Activated B cell treated with CpG ODN at 0.5 μM for 24 hours (primary cell): ENCODE measurements around the gene DYRK3. TPM values are rescaled to one million over a fixed set of nuclear protein-coding genes. Genes with fewer than 3 reads are reported as not detected.

Experiments used
- ATAC-seq: fragments of 200-7000 bp; cut with Tn5 transposase; one replicate; pipeline ENCODE4 v1.10.0; 2021; ENCODE audit warnings: low read depth, mild to moderate bottlenecking, moderate library complexity
- CTCF ChIA-PET: fragments of 350-600 bp; sonication (Branson Sonifier 250); formaldehyde crosslinking; loops from one replicate; lab custom pipeline; 2021; ENCODE audit warnings: antibody characterized with exemption; lab: Charles Lee
- POLR2A ChIA-PET: fragments of 350-600 bp; sonication (Branson Sonifier 250); formaldehyde crosslinking; loops from one replicate; lab custom pipeline; 2021; ENCODE audit warnings: antibody characterized with exemption; lab: Charles Lee
- DNase-seq: peaks from one replicate; pipeline ENCODE4 v3.0.0; 2022
- H3K27ac Mint-ChIP-seq: one replicate; pipeline ENCODE4 v1.8.0; 2020; ENCODE audit warnings: mixed read lengths
- H3K27me3 Mint-ChIP-seq: one replicate; pipeline ENCODE4 v1.8.0; 2021; ENCODE audit warnings: mixed read lengths
- H3K36me3 Mint-ChIP-seq: one replicate; pipeline ENCODE4 v1.8.0; 2021; ENCODE audit warnings: low read depth, mixed read lengths
- H3K4me1 Mint-ChIP-seq: one replicate; pipeline ENCODE4 v1.8.0; 2021; ENCODE audit warnings: mixed read lengths
- H3K4me3 Mint-ChIP-seq: one replicate; pipeline ENCODE4 v1.8.0; 2020; ENCODE audit warnings: mild to moderate bottlenecking, mixed read lengths
- H3K9me3 Mint-ChIP-seq: one replicate; pipeline ENCODE4 v1.8.0; 2020; ENCODE audit warnings: mixed read lengths
- CTCF ChIP-seq: fragments of 200-600 bp; IDR thresholded peaks from one replicate; pipeline ENCODE4 v1.8.0; 2022; ENCODE audit warnings: antibody characterized with exemption, mild to moderate bottlenecking
- intact Hi-C: fragments of 100-400 bp; cut with micrococcal nuclease; formaldehyde crosslinking; loops from one replicate; pipeline ENCODE4 v1.15.1; 2024
- total RNA-seq: library from RNA; stranded (reverse); gene quantifications from 2 replicates; pipeline ENCODE4 v1.2.3, GENCODE V29; 2022

DYRK3 gene
- total RNA-seq, 1 donor from 2014 or later: 0.33 TPM

- ATAC-seq (no peak), DNase-seq (no peak)
- H3K36me3 Mint-ChIP-seq: peaks cover 52% of the 10 kb centered on the region
- ChIA-PET POLR2A (no interaction called here), CTCF (interaction anchor here (1.1 to 1.5 kb wide), 2 partner anchors 9 to 59 kb away, joined by 3 read pairs; partner anchors contain the start of gene DYRK3)
- H3K27me3 Mint-ChIP-seq: no peaks in the 10 kb centered on the region
- no peak overlapping the region for H3K4me3 Mint-ChIP-seq
- H3K9me3 Mint-ChIP-seq: no peaks in the 10 kb centered on the region
- H3K27ac Mint-ChIP-seq: no peak overlapping the region
- no peak for TF ChIP-seq CTCF
- H3K4me1 Mint-ChIP-seq: peaks cover 83% of the 10 kb centered on the region
- intact Hi-C loops: no loop called here
These were observed 59.1 kb downstream of the DYRK3 start for GRCh38 chr1:206694171-206695124.

GRCh38 chr1:206695733-206696132 lies 60.4 kb downstream of the DYRK3 start:
- ChIA-PET CTCF (no interaction called here), POLR2A (no interaction called here)
- Mint-ChIP-seq H3K9me3 (no peaks in the 10 kb centered on the region), H3K36me3 (peaks cover 57% of the 10 kb centered on the region), H3K27me3 (no peaks in the 10 kb centered on the region), H3K4me1 (peaks cover 83% of the 10 kb centered on the region), H3K4me3 (no peak overlapping the region), H3K27ac (no peak overlapping the region)
- no peak for DNase-seq
- ATAC-seq: no peak
- no peak for TF ChIP-seq CTCF
- intact Hi-C loops: no loop called here

DNA sequence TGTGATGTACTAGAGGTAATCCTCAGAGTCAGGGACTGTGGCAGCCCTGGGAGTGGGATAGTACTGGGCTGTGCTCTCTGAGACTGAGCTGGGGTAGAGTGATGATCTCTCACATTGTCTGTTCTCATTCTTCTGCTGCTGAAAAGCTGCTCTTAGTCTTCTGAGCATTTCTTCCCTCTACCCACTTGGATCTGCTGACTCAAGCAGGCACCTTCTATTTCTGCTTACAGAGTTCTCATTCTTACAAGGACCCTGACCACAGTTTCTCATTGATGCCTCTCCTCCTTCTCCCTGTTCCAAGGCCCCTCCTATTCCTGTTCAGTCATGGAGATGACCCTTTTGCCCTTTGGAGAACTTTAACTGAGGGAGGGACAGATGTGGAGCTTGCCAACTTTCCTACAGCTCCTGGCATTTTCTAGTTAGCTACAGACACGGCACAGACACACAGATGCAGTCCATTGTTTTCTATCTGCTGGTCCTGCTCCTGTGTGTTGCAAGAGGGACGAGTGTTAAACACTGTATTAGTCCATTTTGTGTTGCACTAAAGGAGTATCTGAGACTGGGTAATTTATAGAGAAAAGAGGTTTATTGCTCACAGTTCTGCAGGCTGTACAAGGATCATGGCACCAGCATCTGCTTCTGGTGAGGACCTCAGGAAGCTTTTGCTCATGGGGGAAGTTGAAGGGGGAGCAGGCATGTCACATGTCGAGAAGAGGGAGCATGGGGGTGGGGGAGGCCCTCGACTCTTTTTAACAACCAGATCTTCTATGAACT lies 61.7 kb downstream of the DYRK3 start:
- H3K27ac Mint-ChIP-seq: no peak overlapping the region
- peaks cover 57% of the 10 kb centered on the region for H3K36me3 Mint-ChIP-seq
- no peaks in the 10 kb centered on the region for H3K27me3 Mint-ChIP-seq
- DNase-seq: no peak
- intact Hi-C loops: no loop called here
- ChIA-PET POLR2A (interaction anchor here (1.0 kb wide), 1 partner anchor 14 kb away, joined by 3 read pairs; no protein-coding TSS in a partner anchor), CTCF (interaction anchor here (0.8 kb wide), 1 partner anchor 216 kb away, joined by 3 read pairs; no protein-coding TSS in a partner anchor)
- no peaks in the 10 kb centered on the region for H3K9me3 Mint-ChIP-seq
- no peak for ATAC-seq
- TF ChIP-seq CTCF: no peak
- H3K4me3 Mint-ChIP-seq: no peak overlapping the region
- peaks cover 76% of the 10 kb centered on the region for H3K4me1 Mint-ChIP-seq

GRCh38 chr1:206698011-206698410 lies 62.7 kb downstream of the DYRK3 start:
- no peak for DNase-seq
- no peak overlapping the region for H3K27ac Mint-ChIP-seq
- TF ChIP-seq CTCF: no peak
- no peaks in the 10 kb centered on the region for H3K9me3 Mint-ChIP-seq
- ATAC-seq: no peak
- CTCF ChIA-PET: interaction anchor here (0.7 kb wide), 1 partner anchor 40 kb away, joined by 3 read pairs; no protein-coding TSS in a partner anchor
- H3K4me3 Mint-ChIP-seq: no peak overlapping the region
- H3K4me1 Mint-ChIP-seq: peaks cover 76% of the 10 kb centered on the region
- POLR2A ChIA-PET: no interaction called here
- intact Hi-C loops: no loop called here
- peaks cover 52% of the 10 kb centered on the region for H3K36me3 Mint-ChIP-seq
- H3K27me3 Mint-ChIP-seq: no peaks in the 10 kb centered on the region

Other genes with a start within 250 kb of the DYRK3 start
- 52.9 and 56.3 TPM in 2 replicates for gene IKBKE, start 165.1 kb upstream of the DYRK3 start, total RNA-seq
- gene RASSF5, start 128.0 kb upstream of the DYRK3 start, total RNA-seq: 114 and 116 TPM in 2 replicates
- 61.2 and 65.4 TPM in 2 replicates for gene EIF2D, start 23.1 kb upstream of the DYRK3 start, total RNA-seq
- 71.2 and 72.1 TPM in 2 replicates for gene MAPKAPK2, start 49.4 kb downstream of the DYRK3 start, total RNA-seq
- gene IL19, start 135.2 kb downstream of the DYRK3 start, total RNA-seq: not detected in 2 replicates
- gene IL10, start 137.0 kb downstream of the DYRK3 start, total RNA-seq: 2.8 and 3.4 TPM in 2 replicates
- gene IL20, start 230.1 kb downstream of the DYRK3 start, total RNA-seq: not detected in 2 replicates